Measurements from ENCODE around the gene PORCN. TPM values are rescaled to one million over a fixed set of nuclear protein-coding genes. Genes with fewer than 3 reads are reported as not detected.

Gene PORCN
- total RNA-seq, 1 experiment from 2014 or later = 12.6 TPM

- WGBS (ENCODE audit: extremely low coverage, insufficient read length, low lambda C conversion rate) = no CpG with 5 or more reads among the region's 12 CpGs
- Histone ChIP-seq H3K56ac (ENCODE audit: insufficient read length, low read depth, low read length) (no peak overlapping the region), H2AK5ac (ENCODE audit: insufficient read length, low read length) (no peak overlapping the region), H3K23me2 (ENCODE audit: insufficient read length, low read depth, low read length, poor library complexity, severe bottlenecking) (no peaks in the 10 kb centered on the region), H3K79me2 (ENCODE audit: insufficient read depth, low read length) (no peaks in the 10 kb centered on the region), H2AFZ (ENCODE audit: low read length) (no peak overlapping the region), H3T11ph (ENCODE audit: low read length) (no peak overlapping the region), H4K91ac (ENCODE audit: insufficient read length, low read depth, low read length) (no peak overlapping the region), H3K27ac (ENCODE audit: insufficient read length, low read depth, low read length) (no peak overlapping the region), H3K4me1 (ENCODE audit: insufficient read depth, low read length) (no peaks in the 10 kb centered on the region), H2BK120ac (ENCODE audit: low read depth, low read length, poor library complexity, severe bottlenecking) (no peak overlapping the region), H2BK20ac (ENCODE audit: low read depth, low read length, poor library complexity, severe bottlenecking) (no peak overlapping the region), H2BK12ac (ENCODE audit: insufficient read length, low read depth, low read length) (no peak overlapping the region), H3K9ac (ENCODE audit: extremely low read depth, insufficient read length, low read length) (no peak overlapping the region), H2BK5ac (ENCODE audit: insufficient read length, low read length) (no peak overlapping the region), H3K4ac (ENCODE audit: low read depth, low read length) (no peak overlapping the region), H3K14ac (ENCODE audit: insufficient read depth, low read length) (no peak overlapping the region; the same call in 1 of the 2 replicates), H4K8ac (replicated peaks; ENCODE audit: insufficient read length, low read depth, low read length) (no peak overlapping the region), H2BK15ac (ENCODE audit: low read depth, low read length) (no peak overlapping the region), H3K27me3 (ENCODE audit: insufficient read depth, low read length) (no peaks in the 10 kb centered on the region), H3K79me1 (ENCODE audit: insufficient read depth, low read depth, low read length, poor library complexity, severe bottlenecking) (no peaks in the 10 kb centered on the region), H3K18ac (ENCODE audit: insufficient read length, low read depth, low read length) (peak overlapping the region; percentile 26), H3K9me3 (ENCODE audit: control insufficient read depth, low read depth, low read length) (peaks cover 19% of the 10 kb centered on the region), H3K23ac (ENCODE audit: insufficient read length, low read depth, low read length) (no peak overlapping the region), H3K4me2 (ENCODE audit: insufficient read depth, insufficient read length, low read length) (peak overlapping the region; percentile 63), H4K5ac (ENCODE audit: insufficient read length, low read depth, low read length) (no peak overlapping the region), H4K20me1 (ENCODE audit: control insufficient read depth, insufficient read depth, insufficient read length) (no peaks in the 10 kb centered on the region)
- TF ChIP-seq, protein P1, sequence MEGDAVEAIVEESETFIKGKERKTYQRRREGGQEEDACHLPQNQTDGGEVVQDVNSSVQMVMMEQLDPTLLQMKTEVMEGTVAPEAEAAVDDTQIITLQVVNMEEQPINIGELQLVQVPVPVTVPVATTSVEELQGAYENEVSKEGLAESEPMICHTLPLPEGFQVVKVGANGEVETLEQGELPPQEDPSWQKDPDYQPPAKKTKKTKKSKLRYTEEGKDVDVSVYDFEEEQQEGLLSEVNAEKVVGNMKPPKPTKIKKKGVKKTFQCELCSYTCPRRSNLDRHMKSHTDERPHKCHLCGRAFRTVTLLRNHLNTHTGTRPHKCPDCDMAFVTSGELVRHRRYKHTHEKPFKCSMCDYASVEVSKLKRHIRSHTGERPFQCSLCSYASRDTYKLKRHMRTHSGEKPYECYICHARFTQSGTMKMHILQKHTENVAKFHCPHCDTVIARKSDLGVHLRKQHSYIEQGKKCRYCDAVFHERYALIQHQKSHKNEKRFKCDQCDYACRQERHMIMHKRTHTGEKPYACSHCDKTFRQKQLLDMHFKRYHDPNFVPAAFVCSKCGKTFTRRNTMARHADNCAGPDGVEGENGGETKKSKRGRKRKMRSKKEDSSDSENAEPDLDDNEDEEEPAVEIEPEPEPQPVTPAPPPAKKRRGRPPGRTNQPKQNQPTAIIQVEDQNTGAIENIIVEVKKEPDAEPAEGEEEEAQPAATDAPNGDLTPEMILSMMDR (conservative IDR thresholded peaks at IDR 0.05) = no peak
- Mint-ChIP-seq H3K36me3 (ENCODE audit: insufficient read depth in 1 of 3, low read depth in 3 of 3) (peaks cover 4 to 28% (median 7%) of the 10 kb centered on the region in 3 experiments), H3K27ac (peak overlapping the region; percentile 92 to 98 (median 94); a peak in 5 of 7 replicates), H3K9me3 (peaks cover 60 to 79% of the 10 kb centered on the region in 2 experiments), H3K27me3 (ENCODE audit: low read depth) (no peaks in the 10 kb centered on the region), H3K4me3 (peak overlapping the region; percentile 87 to 91), H3K4me1 (peaks cover 5 to 6% of the 10 kb centered on the region in 2 experiments)
- DNase-seq = no peak
Measured at GRCh38 chrX:48540028-48540375, 31.2 kb downstream of the PORCN start.

Measured in H9 (cell line).